GM18858 (cell line): Measurements from ENCODE around the gene KRTAP10-10.
"Not testable (repeated sequence)": the region's sequence is repeated elsewhere in the genome, so short reads cannot be mapped to it uniquely, and the experiment has no call there.

ENCODE experiments used
- ATAC-seq: cut with Tn5 transposase; IDR thresholded peaks from one replicate; pipeline ENCODE4 v1.9.1; 2021; ENCODE audit not compliant: unreplicated experiment

KRTAP10-10 gene

GRCh38 chr21:44681861-44682579 is 44.9 kb downstream of the KRTAP10-10 start, which contains the start of gene KRTAP12-1:
KRTAP12-1 (minus strand) TSS chr21:44682163; CDS start chr21:44682123, 40 bp downstream.
- ATAC-seq = no peak

- ATAC-seq = no peak
Observed at GRCh38 chr21:44682580-44683151, 45.5 kb downstream of the KRTAP10-10 start.

GRCh38 chr21:44684077-44684476 is 46.9 kb downstream of the KRTAP10-10 start:
- ATAC-seq = no peak

- ATAC-seq = no peak
Observed at GRCh38 chr21:44684483-44684882, 47.3 kb downstream of the KRTAP10-10 start.

- not testable (repeated sequence) for ATAC-seq
Observed at GRCh38 chr21:44685050-44685449, 47.9 kb downstream of the KRTAP10-10 start.

DNA sequence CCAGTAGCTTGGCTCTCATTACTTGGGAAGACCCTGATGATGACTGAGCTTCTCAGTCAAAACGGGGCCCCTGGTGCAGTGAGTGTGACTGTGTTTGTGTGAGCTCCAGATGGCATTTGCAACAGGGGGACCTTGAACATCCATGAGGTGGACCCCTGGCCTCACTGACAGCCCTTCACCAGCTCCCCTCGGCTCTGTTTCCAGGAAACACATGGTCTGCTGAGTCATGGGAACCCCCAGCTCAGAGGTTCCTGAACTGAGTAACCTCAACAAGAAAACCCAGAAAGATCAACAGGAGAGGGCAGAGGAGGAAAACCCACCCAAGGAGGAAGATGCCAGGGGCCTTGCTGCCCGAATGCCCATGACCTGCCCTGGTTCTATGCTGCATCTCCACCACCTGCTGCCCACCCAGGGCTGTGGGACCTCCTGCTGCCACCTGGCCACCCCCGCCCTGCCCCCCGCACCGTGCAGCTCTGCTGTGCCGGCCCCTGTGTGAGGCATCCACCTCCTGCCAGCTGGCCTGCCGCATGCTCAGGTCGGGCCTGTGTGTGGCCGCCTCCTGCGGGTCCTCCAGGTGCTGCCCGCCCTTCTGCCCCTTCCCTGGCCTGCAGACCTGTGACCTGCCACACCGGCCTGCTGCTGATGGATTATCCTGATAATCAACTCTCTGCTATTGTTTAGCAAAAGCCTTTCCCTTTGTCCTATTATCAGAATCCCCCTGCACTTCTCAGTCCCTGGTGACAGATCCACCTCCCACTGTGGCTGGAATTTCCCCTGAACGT is 49.0 kb downstream of the KRTAP10-10 start:
- no peak for ATAC-seq

DNA sequence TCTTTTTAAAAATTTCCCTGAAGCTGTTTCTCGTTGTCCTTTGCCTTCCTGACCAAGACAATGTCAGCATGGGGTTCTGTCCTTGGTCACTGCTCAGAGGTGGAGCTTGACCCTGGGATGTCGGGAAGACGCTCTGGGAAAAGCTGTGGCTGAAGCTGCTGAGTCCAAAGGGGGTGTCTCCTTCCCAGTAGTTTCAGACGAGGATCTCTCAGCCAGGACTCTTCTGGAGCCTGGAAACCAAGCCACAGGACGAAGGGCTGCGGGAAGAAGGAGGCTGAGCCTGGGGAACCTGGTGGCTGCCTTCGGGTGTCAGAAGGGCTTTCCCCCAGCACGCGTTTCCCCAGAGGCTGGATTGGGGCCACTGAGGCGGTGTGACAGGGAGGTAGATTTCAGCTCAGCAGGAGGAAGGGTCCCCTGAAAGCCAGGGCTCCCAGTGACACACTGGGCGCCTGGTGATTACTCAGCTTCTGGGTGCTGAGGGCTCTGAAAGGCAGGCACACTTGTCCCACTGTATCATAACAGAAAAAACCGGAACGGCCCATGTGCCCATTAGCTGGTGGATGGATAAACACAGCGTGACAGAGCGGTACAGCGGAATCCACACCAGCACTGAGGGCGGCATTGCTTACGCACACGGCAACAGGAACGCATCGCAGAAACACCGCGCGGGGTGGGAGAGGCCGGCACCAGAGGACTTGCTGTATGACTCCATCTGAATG is 49.8 kb downstream of the KRTAP10-10 start:
- no peak for ATAC-seq

DNA sequence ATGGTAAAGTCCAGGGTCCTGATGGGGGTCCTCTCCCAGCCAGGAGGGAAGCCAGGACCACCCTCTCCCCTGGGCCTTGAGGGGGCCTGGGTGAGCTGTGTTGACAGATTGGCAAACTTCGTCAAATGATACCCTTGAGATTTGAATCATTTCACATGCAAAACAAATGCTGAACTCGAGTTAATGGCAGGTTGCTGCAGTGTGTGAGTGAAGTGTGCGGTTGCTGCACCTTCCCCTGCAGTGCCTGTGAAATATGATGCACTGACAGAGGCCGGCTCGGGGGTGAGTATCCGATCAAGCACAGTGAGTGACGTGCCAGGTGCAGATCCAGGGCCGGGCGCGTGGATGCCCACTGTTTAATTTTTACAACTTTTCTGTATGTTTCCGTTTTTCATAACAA is 50.5 kb downstream of the KRTAP10-10 start:
- no peak for ATAC-seq
